Stimulated activated CD4-positive, alpha-beta T cell treated with anti-CD3 and anti-CD28 coated beads, TNF-alpha, amount 100 ng/mL, for 4 hours (primary cell): ENCODE measurements around the gene FAS.

Experiments
- DNase-seq, 3 experiments: peaks; one replicate each; pipeline ENCODE4 v3.0.0-alpha.2; 2020; ENCODE audit warnings: low read depth in 3 of 3

The FAS gene

GRCh38 chr10:89035461-89035860, 44.9 kb downstream of the FAS start:
- no peak for DNase-seq

- DNase-seq, result no peak
These were observed 46.5 kb downstream of the FAS start for GRCh38 chr10:89037096-89037495.

GRCh38 chr10:89042562-89042961, 52.0 kb downstream of the FAS start:
- DNase-seq, result no peak

GRCh38 chr10:89043052-89043451, 52.5 kb downstream of the FAS start:
- no peak for DNase-seq

GRCh38 chr10:89047397-89047796, 56.8 kb downstream of the FAS start:
- no peak for DNase-seq

- DNase-seq, result no peak
These were observed 61.0 kb downstream of the FAS start for GRCh38 chr10:89051593-89051992.

GRCh38 chr10:89053555-89053954, 63.0 kb downstream of the FAS start:
- DNase-seq, result no peak

- no peak for DNase-seq
These were observed 64.6 kb downstream of the FAS start for GRCh38 chr10:89055159-89055558.

- DNase-seq, result no peak
These were observed 72.3 kb downstream of the FAS start for GRCh38 chr10:89062861-89063260.

- DNase-seq, result no peak
These were observed 72.9 kb downstream of the FAS start for GRCh38 chr10:89063465-89063864.

GRCh38 chr10:89064748-89065147, 74.2 kb downstream of the FAS start:
- no peak for DNase-seq
